Measurements from ENCODE around the gene CLDN10. TPM values are rescaled to one million over a fixed set of nuclear protein-coding genes. Genes with fewer than 3 reads are reported as not detected.

Gene CLDN10
- total RNA-seq, 1 donor from 2014 or later: 0.32 TPM

DNA sequence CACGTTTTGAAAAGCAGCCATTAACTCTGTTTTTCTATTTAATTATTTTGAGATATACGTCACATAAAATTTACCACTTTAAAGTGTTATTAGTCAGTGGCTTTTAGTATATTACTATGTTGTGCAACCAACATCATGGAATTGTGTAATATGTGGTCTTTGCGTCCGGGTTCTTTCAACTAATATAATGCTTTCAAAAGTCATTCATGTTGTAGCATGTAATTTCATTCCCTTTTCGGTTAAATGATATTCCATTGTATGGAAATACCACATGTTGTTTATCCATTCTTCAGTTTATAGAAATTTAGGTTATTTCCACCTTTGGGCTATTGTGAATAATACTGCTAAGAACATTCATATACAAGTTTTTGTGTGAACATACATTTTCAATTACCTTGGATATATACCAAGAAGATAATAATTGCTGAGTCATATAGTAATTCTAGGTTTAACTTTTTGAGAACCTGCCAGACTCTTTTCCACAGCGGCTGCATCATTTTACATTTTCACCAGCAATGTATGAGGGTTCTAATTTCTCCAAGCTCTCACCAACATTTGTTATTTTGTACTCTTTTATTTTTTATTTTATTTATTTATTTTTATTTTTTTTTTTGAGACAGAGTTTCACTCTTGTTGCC lies 28.1 kb upstream of the CLDN10 start:
- H4K20me1 ChIP-seq (ENCODE audit: insufficient read depth, low read length): no peaks in the 10 kb centered on the region
- DNase-seq (ENCODE audit: low read depth) (no peak), FAIRE-seq (no peak)
- H3K27me3 ChIP-seq (ENCODE audit: insufficient read depth, low read length): no peaks in the 10 kb centered on the region
- H3K4me3 Mint-ChIP-seq (ENCODE audit: unreplicated experiment): no peak overlapping the region
- H3K79me2 ChIP-seq (ENCODE audit: insufficient read depth, low read length): no peaks in the 10 kb centered on the region
- H3K27ac Mint-ChIP-seq (ENCODE audit: unreplicated experiment): no peak overlapping the region
- H2AFZ ChIP-seq (ENCODE audit: low read depth, low read length): no peak overlapping the region
- no peak overlapping the region for H3K9ac ChIP-seq (ENCODE audit: low read length)
- no peaks in the 10 kb centered on the region for H3K9me3 Mint-ChIP-seq (ENCODE audit: unreplicated experiment)
- H3K4me1 Mint-ChIP-seq (ENCODE audit: low read depth, unreplicated experiment): no peaks in the 10 kb centered on the region
- no peak overlapping the region for H3K27ac ChIP-seq (ENCODE audit: low read depth, low read length)
- TF ChIP-seq CTCF (IDR thresholded peaks at IDR 0.05; ENCODE audit: insufficient read depth, low read depth, low read length): no peak
- TF ChIP-seq EZH2 (IDR thresholded peaks at IDR 0.05; ENCODE audit: insufficient read depth, low read length): no peak
- H3K36me3 Mint-ChIP-seq (ENCODE audit: low read depth, unreplicated experiment): no peaks in the 10 kb centered on the region
- H3K9me3 ChIP-seq (ENCODE audit: insufficient read depth, low read depth, low read length): no peaks in the 10 kb centered on the region
- no peak overlapping the region for H3K4me2 ChIP-seq (ENCODE audit: low read length)
- no peaks in the 10 kb centered on the region for H3K4me1 ChIP-seq (ENCODE audit: insufficient read depth, low read length)
- H3K4me3 ChIP-seq (ENCODE audit: insufficient read depth, low read depth, low read length): no peak overlapping the region
- H3K27me3 Mint-ChIP-seq (ENCODE audit: low read depth, unreplicated experiment): no peaks in the 10 kb centered on the region
- H3K36me3 ChIP-seq (ENCODE audit: insufficient read depth, low read length): no peaks in the 10 kb centered on the region

DNA sequence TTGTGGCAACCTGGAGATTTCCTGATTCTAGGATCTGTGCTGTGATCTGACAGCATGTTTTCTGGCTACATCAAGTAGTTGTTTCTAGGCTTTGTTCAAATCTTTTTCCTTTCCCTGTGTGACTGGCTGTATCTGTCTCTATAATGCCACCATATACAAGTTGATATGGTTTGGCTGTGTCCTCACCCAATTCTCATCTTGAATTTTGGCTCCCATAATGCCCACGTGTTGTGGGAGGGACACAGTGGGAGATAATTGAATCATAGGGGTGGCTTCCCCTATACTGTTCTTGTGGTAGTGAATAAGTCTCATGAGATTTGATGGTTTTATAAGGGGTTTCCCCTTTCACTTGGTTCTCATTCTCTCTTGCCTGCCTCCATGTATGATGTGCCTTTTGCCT lies 24.6 kb upstream of the CLDN10 start:
- Mint-ChIP-seq H3K4me1 (ENCODE audit: low read depth, unreplicated experiment) (peaks cover 3% of the 10 kb centered on the region), H3K9me3 (ENCODE audit: unreplicated experiment) (no peaks in the 10 kb centered on the region), H3K27me3 (ENCODE audit: low read depth, unreplicated experiment) (no peaks in the 10 kb centered on the region), H3K27ac (ENCODE audit: unreplicated experiment) (no peak overlapping the region), H3K36me3 (ENCODE audit: low read depth, unreplicated experiment) (no peaks in the 10 kb centered on the region), H3K4me3 (ENCODE audit: unreplicated experiment) (no peak overlapping the region)
- Histone ChIP-seq H3K36me3 (ENCODE audit: insufficient read depth, low read length) (no peaks in the 10 kb centered on the region), H4K20me1 (ENCODE audit: insufficient read depth, low read length) (no peaks in the 10 kb centered on the region), H3K27ac (ENCODE audit: low read depth, low read length) (no peak overlapping the region), H3K4me3 (ENCODE audit: insufficient read depth, low read depth, low read length) (no peak overlapping the region), H2AFZ (ENCODE audit: low read depth, low read length) (no peak overlapping the region), H3K9ac (ENCODE audit: low read length) (no peak overlapping the region), H3K27me3 (ENCODE audit: insufficient read depth, low read length) (no peaks in the 10 kb centered on the region), H3K4me2 (ENCODE audit: low read length) (no peak overlapping the region), H3K9me3 (ENCODE audit: insufficient read depth, low read depth, low read length) (no peaks in the 10 kb centered on the region), H3K4me1 (ENCODE audit: insufficient read depth, low read length) (peaks cover 3% of the 10 kb centered on the region), H3K79me2 (ENCODE audit: insufficient read depth, low read length) (no peaks in the 10 kb centered on the region)
- no peak for TF ChIP-seq CTCF (IDR thresholded peaks at IDR 0.05; ENCODE audit: insufficient read depth, low read depth, low read length)
- no peak for TF ChIP-seq EZH2 (IDR thresholded peaks at IDR 0.05; ENCODE audit: insufficient read depth, low read length)
- no peak for FAIRE-seq
- no peak for DNase-seq (ENCODE audit: low read depth)

DNA sequence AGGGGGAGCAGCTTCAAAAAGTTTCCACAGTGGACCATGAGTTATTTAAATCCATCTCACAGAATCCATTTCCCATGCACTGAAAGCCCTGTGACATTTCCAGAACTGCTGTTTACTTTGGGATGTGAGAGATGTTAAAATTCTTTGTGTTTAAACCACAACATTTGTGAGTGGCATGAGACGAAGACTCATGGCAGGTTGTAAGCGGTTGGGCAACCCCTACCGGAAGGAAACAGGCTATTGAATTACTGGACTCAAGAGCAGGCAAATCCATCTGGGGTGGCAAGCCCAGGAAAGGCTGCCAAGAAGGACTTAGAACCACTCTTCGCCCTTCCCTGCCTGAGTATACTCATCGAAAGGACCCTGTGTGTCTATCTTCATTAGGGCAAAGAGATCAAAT lies 22.3 kb upstream of the CLDN10 start:
- FAIRE-seq: no peak
- Mint-ChIP-seq H3K36me3 (ENCODE audit: low read depth, unreplicated experiment) (no peaks in the 10 kb centered on the region), H3K4me3 (ENCODE audit: unreplicated experiment) (no peak overlapping the region), H3K4me1 (ENCODE audit: low read depth, unreplicated experiment) (peaks cover 12% of the 10 kb centered on the region), H3K27ac (ENCODE audit: unreplicated experiment) (no peak overlapping the region), H3K27me3 (ENCODE audit: low read depth, unreplicated experiment) (no peaks in the 10 kb centered on the region), H3K9me3 (ENCODE audit: unreplicated experiment) (no peaks in the 10 kb centered on the region)
- Histone ChIP-seq H3K79me2 (ENCODE audit: insufficient read depth, low read length) (no peaks in the 10 kb centered on the region), H3K4me3 (ENCODE audit: insufficient read depth, low read depth, low read length) (no peak overlapping the region), H2AFZ (ENCODE audit: low read depth, low read length) (no peak overlapping the region), H3K9ac (ENCODE audit: low read length) (no peak overlapping the region), H3K4me2 (ENCODE audit: low read length) (peak overlapping the region; percentile 9), H3K36me3 (ENCODE audit: insufficient read depth, low read length) (no peaks in the 10 kb centered on the region), H4K20me1 (ENCODE audit: insufficient read depth, low read length) (no peaks in the 10 kb centered on the region), H3K27me3 (ENCODE audit: insufficient read depth, low read length) (no peaks in the 10 kb centered on the region), H3K9me3 (ENCODE audit: insufficient read depth, low read depth, low read length) (no peaks in the 10 kb centered on the region), H3K4me1 (ENCODE audit: insufficient read depth, low read length) (peaks cover 9% of the 10 kb centered on the region), H3K27ac (ENCODE audit: low read depth, low read length) (no peak overlapping the region)
- peak; percentile 82 for DNase-seq (ENCODE audit: low read depth)
- TF ChIP-seq CTCF (IDR thresholded peaks at IDR 0.05; ENCODE audit: insufficient read depth, low read depth, low read length) (no peak), EZH2 (IDR thresholded peaks at IDR 0.05; ENCODE audit: insufficient read depth, low read length) (no peak)

All from astrocyte (in vitro differentiated cells and primary cell).